Measurements from ENCODE around the gene ALKAL2. TPM values are rescaled to one million over a fixed set of nuclear protein-coding genes. Genes with fewer than 3 reads are reported as not detected.

Gene ALKAL2
- total and polyA plus RNA-seq, 2 donors (not counting 3 experiments of a cell fraction or from before 2014, with no cell fraction given), result not detected

- DNase-seq (ENCODE audit: low read depth, low spot score) (peak; percentile 59), FAIRE-seq (peak; percentile 15)
- Histone ChIP-seq H3K27ac (ENCODE audit: insufficient read depth, low read depth, low read length) (no peak overlapping the region), H3K9me3 (replicated peaks; ENCODE audit: control insufficient read depth, insufficient read depth, low read length) (no peaks in the 10 kb centered on the region), H3K4me2 (ENCODE audit: insufficient read depth, low read length) (no peak overlapping the region), H3K9ac (replicated peaks; ENCODE audit: extremely low read depth, insufficient read depth, low read length) (no peak overlapping the region), H3K4me3 (replicated peaks in 1 of 3; ENCODE audit: insufficient read depth in 1 of 3, low read depth in 1 of 3, low read length in 3 of 3) (no peak overlapping the region), H3K4me1 (ENCODE audit: control insufficient read depth, extremely low read depth, insufficient read depth, low read length) (no peaks in the 10 kb centered on the region), H3K27me3 (ENCODE audit: control insufficient read depth in 2 of 2, insufficient read depth in 2 of 2, low read length in 2 of 2) (no peaks in the 10 kb centered on the region), H3K9me1 (replicated peaks; ENCODE audit: control insufficient read depth, extremely low read depth, insufficient read depth, low read length) (no peaks in the 10 kb centered on the region), H3K79me2 (ENCODE audit: control insufficient read depth, insufficient read depth, low read length) (no peaks in the 10 kb centered on the region), H4K20me1 (replicated peaks; ENCODE audit: control insufficient read depth, extremely low read depth, insufficient read depth, low read length) (no peaks in the 10 kb centered on the region), H2AFZ (ENCODE audit: low read depth, low read length) (no peak overlapping the region), H3K36me3 (ENCODE audit: control insufficient read depth in 2 of 2, extremely low read depth in 1 of 2, insufficient read depth in 2 of 2, low read length in 2 of 2) (peaks cover 0 to 5% of the 10 kb centered on the region in 2 experiments)
- dilution Hi-C loops (cut with MboI; ENCODE audit: extremely low pct_ligation_motif_present, low sequenced_read_pairs) (no loop called here), intact Hi-C loops (cut with micrococcal nuclease) (loop anchor here (1.0 kb wide), 5 partner anchors 18 to 1300 kb away; partner anchors contain the start of genes ACP1 and SH3YL1)
- no peak for TF ChIP-seq POLR2A (IDR thresholded peaks at IDR 0.05; ENCODE audit: low read depth, low read length)
- peak; percentile 32 to 65 for TF ChIP-seq CTCF (IDR thresholded peaks at IDR 0.05; ENCODE audit: extremely low read depth in 1 of 2, insufficient read depth in 1 of 2, low read depth in 1 of 2, low read length in 2 of 2)
- BruUV-seq (replicated peaks), result no TSS peak
- ChIA-PET CTCF (interaction anchor here (0.7 to 2.3 kb wide), 20 partner anchors 9 to 1523 kb away, joined by 3 to 21 read pairs (median 7); partner anchors contain the start of gene ALKAL2), POLR2A (no interaction called here)
These were observed 41.3 kb downstream of the ALKAL2 start for GRCh38 chr2:246489-247144.

GRCh38 chr2:244547-244946 is 43.3 kb downstream of the ALKAL2 start:
- POLR2A ChIA-PET, result no interaction called here
- intact Hi-C loops (cut with micrococcal nuclease), result no loop called here
- H4K20me1 ChIP-seq (replicated peaks; ENCODE audit: control insufficient read depth, extremely low read depth, insufficient read depth, low read length), result no peaks in the 10 kb centered on the region

More at GRCh38 chr2:244547-244946, 43.3 kb downstream of the ALKAL2 start:
- FAIRE-seq (no peak), DNase-seq (ENCODE audit: low read depth, low spot score) (no peak)
- Histone ChIP-seq H2AFZ (ENCODE audit: low read depth, low read length) (no peak overlapping the region), H3K79me2 (ENCODE audit: control insufficient read depth, insufficient read depth, low read length) (no peaks in the 10 kb centered on the region), H3K4me2 (ENCODE audit: insufficient read depth, low read length) (no peak overlapping the region), H3K36me3 (ENCODE audit: control insufficient read depth in 2 of 2, extremely low read depth in 1 of 2, insufficient read depth in 2 of 2, low read length in 2 of 2) (peaks cover 0 to 5% of the 10 kb centered on the region in 2 experiments), H3K9me1 (replicated peaks; ENCODE audit: control insufficient read depth, extremely low read depth, insufficient read depth, low read length) (no peaks in the 10 kb centered on the region), H3K27me3 (ENCODE audit: control insufficient read depth in 2 of 2, insufficient read depth in 2 of 2, low read length in 2 of 2) (no peaks in the 10 kb centered on the region), H3K4me1 (ENCODE audit: control insufficient read depth, extremely low read depth, insufficient read depth, low read length) (no peaks in the 10 kb centered on the region), H3K9me3 (replicated peaks; ENCODE audit: control insufficient read depth, insufficient read depth, low read length) (no peaks in the 10 kb centered on the region), H3K4me3 (replicated peaks in 1 of 3; ENCODE audit: insufficient read depth in 1 of 3, low read depth in 1 of 3, low read length in 3 of 3) (no peak overlapping the region), H3K9ac (replicated peaks; ENCODE audit: extremely low read depth, insufficient read depth, low read length) (no peak overlapping the region), H3K27ac (ENCODE audit: insufficient read depth, low read depth, low read length) (no peak overlapping the region)
- CTCF ChIA-PET, result no interaction called here
- TF ChIP-seq POLR2A (IDR thresholded peaks at IDR 0.05; ENCODE audit: low read depth, low read length) (no peak), POLR2AphosphoS5 (IDR thresholded peaks at IDR 0.05; ENCODE audit: insufficient read depth, low read depth, low read length) (no peak)
- no TSS peak for BruUV-seq (replicated peaks)
- dilution Hi-C loops (cut with MboI; ENCODE audit: extremely low pct_ligation_motif_present, low sequenced_read_pairs), result no loop called here
